HG03575 (cell line): Measurements from ENCODE around the gene CDH4.

Experiments
- ATAC-seq: cut with Tn5 transposase; IDR thresholded peaks from one replicate; pipeline ENCODE4 v1.9.1; 2021; ENCODE audit not compliant: unreplicated experiment, insufficient number of reproducible peaks, low FRiP score; ENCODE audit errors: extremely low read depth

CDH4 gene

GRCh38 chr20:61814244-61814643, 562.2 kb downstream of the CDH4 start:
- ATAC-seq: no peak

DNA sequence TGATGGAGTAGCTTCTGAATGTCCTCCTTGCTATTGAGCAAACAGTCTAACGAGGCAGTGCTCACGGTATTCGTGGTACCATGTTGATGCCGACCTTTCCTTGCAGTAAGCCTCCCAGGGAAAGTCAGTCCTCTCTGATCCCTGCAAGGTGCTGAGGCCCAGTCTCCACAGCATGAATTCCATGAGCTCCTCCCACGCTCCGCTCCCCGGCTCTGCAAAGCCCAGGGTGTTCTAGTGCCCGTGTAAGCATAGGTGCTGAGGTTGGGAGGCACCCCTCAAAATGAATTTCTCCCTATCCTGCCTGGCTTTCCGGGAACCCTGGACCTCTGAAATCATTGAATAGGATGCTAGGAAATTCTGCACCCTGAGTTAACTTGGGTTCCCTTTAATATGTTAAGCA, 562.7 kb downstream of the CDH4 start:
- no peak for ATAC-seq

- no peak for ATAC-seq
Measured at GRCh38 chr20:61815176-61815575, 563.1 kb downstream of the CDH4 start.

DNA sequence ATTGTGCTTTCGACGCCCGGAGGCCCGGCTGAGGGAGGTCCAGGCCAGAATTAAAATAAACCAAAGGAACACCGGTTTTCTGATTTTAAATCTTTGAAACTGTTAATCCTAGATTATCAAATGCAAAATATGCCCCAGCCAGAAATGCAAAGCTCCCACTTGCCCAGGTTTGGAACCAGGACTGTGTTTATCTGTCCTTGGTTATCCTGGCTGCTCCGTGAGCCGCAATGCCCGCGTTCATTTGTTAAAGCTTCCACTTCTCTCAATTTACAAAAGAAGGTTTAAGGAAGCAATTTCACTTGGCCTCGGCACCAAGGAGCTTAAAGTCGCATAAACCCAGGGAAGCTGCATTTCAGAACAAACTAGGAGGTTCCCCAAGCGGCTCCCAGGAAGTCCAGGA, 563.6 kb downstream of the CDH4 start:
- ATAC-seq: no peak

- ATAC-seq: no peak
Measured at GRCh38 chr20:61816606-61817460, 564.8 kb downstream of the CDH4 start.

DNA sequence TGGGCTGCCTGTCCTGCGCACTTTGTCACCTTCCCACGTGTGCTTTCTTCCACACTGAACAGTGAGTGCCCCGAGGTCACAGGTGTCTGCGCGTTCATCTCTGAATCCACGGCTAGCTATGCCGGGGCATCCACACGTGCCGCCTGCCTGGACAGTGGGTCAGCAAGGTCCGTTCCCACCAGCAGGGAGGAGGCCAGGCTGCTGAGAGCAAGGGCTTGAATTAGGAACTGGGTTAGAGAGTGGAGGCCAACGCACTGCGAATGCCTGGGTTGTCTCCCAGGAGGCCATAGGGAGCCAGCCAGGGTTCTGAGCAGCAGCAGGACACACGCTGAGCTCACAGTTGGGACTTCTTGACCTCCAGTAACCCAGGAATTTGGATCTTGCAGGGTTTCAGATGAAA, 565.5 kb downstream of the CDH4 start:
- no peak for ATAC-seq

GRCh38 chr20:61818746-61819573, 566.9 kb downstream of the CDH4 start:
- no peak for ATAC-seq

DNA sequence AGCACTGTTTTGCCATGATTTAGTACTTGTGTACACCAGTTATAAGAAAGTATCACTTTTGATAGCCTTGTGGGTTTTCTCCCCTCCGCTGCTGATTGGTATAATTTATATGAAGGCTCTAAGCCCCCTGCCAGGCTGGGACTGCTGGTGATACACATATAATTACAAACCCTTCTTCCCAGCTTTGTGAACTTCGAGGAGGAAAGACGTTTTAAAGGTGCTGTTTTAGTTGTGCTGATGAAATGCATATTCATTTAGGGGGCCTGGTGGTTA, 567.4 kb downstream of the CDH4 start:
- no peak for ATAC-seq

DNA sequence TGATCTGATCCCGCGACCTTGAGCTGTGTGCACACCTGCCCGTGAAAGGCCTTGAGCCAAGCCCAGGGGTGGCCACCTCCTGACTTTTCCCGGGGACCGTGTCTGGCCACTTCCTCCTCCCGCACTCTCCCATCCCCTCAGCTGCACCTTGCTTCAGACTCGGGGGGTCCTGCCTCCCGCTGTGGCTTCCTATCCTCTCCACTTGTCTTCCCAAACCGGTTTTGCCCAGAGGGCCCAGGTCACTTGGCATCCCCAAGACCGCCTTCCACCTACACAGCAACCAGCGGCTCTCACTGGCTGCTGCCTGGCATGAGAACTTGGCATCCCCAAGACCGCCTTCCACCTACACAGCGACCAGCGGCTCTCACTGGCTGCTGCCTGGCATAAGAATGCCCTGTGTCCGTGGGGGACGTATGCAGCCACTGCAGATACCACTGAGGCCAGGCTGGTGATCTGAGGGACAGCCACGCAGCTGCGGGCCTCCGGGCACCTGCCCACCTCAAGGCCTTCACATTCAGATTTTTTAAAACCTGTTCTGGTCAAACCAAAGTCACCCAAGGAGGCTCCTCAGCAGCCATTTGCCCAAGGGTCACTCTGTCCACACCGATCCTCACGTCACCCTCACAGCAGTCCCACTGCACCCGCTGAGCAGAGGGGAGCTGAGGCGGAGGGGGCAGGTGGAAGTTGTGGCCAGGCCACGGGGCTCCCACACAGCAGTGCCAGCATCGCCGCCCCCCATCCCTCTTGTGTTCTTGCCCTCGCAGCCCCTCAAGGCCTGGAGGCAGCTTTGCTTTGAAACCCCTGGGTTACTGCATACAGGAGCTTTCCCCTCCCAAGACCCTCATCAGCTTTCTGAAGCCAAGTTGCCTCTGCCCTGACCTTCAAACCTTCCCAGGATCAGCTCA, 568.1 kb downstream of the CDH4 start:
- ATAC-seq: no peak

DNA sequence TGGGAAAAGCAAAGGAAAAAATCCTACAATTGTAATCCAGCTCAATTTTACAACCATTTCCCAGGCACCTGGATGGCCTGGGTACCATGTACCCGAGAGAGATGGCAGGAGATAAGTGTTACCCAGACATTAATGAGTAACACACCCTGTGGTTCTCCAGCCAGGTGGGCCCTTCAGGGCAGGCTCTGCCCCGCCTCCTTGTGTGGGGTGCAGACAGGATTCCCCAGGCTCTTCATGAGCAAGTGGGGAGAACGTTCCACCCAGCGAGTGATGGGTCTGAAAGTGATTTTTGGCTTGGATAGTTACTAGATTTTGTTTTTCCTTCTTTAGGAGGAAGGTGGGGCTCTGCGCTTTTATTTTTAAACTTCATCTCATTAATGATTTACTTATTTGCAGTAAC, 569.7 kb downstream of the CDH4 start:
- no peak for ATAC-seq

GRCh38 chr20:61822396-61822795, 570.3 kb downstream of the CDH4 start:
- no peak for ATAC-seq

DNA sequence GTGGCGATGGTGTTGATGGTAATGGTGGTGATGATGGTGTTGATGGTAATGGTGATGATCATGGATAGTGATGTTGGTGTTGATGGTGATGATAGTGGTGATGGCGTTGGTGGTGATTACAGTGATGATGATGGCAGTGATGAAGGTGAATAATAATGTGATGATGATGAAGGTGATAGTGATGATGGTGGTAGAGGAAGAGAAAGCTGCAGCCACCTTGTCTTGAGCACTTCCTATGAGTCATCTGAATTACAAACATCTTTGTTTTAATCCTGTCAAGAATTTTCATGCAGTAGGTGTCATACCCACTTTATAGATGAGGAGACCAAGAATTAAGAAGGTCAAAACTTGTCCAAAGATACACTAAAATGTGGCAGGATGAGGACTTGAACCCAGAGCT, 571.2 kb downstream of the CDH4 start:
- no peak for ATAC-seq

- ATAC-seq: no peak
Measured at GRCh38 chr20:61828891-61829290, 576.8 kb downstream of the CDH4 start.

DNA sequence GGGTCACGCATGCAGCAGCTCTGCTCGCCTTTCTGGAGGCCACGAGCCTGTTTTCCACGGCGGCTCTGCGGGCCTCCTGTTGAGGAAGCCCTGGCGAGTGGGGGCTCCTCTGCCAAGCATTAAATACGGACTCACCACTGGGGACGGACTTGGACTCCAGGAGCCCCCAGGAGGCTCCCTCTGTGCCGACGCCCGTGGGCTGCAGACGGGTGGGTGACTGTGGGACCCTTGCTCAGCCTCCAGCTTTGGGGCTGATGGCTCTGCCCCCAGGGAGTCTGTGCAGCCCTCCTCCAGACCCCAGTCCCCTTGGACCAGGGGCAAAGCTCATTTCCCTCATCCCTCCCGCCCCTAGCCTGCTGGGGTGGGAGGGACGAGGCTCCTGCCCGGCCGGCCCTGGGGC, 577.5 kb downstream of the CDH4 start:
- ATAC-seq: no peak

GRCh38 chr20:61830241-61830930, 578.3 kb downstream of the CDH4 start:
- ATAC-seq: no peak

- no peak for ATAC-seq
Measured at GRCh38 chr20:61830991-61831390, 578.9 kb downstream of the CDH4 start.

DNA sequence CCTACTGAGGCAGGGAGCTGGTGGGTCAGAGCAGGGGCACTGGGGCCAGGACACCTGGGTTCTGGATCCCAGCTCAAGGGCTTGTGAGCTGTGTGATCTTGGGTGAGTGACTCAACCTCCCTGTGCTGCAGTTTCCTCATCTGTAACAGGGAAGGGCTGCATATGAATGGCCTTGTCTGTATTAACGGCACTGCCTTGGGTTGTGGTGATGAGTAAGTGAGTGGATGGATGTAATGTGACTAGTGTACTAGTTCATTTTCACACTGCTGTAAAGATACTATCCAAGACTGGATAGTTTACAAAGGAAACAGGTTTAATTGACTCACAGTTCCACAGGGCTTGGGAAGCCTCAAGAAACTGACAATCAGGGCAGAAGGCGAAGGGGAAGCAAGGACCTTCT, 580.1 kb downstream of the CDH4 start:
- no peak for ATAC-seq

DNA sequence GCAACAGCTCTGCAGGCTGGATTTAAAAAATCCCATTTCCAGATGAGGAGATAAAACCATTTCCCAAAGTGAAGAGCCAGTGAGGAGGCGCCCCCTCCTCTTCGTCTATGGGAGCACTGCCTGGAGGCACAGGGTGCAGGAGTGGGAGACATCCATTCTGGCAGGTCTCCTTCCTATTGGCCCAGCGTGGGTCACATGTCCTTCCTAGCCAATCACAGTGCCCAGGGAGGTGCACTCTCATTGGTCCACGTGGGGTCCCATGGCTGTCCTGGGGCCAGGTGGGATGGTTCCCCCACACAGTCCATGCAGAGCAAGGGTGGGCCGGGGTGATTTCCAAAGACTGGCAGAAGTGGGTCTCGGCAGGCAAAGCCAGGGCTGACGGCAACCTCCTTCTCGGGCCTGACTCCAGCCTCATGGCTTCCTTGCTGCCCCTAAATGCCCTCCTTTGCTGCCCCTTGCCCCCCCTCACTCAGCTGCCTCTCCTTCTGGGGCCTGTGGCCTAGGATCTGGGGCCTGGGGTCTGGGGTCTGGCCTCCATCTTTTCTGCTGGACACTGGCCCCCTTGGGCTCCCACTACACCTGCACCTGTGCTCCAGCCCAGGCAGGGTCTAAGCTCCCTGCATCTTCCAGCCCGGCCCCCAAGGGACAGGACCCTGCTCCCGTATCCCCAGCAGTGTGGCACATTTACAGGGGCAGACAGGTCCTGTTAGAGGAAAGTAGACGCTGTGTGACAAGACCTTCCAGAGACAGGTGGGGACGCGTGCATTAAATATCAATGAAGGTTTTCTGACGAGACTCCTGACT, 581.9 kb downstream of the CDH4 start:
- ATAC-seq: no peak
